Stimulated activated CD8-positive, alpha-beta memory T cell treated with anti-CD3 and anti-CD28 coated beads, Interleukin-7, amount 100 ng/mL, for 24 hours (primary cell): ENCODE results near the gene RRAGB.
"Not testable (repeated sequence)": the region's sequence is repeated elsewhere in the genome, so short reads cannot be mapped to it uniquely, and the experiment has no call there.

ENCODE experiments used
- DNase-seq: peaks from one replicate; pipeline ENCODE4 v3.0.0-alpha.2; 2020; ENCODE audit warnings: low read depth

RRAGB gene

GRCh38 chrX:55774419-55774818 is 56.9 kb downstream of the RRAGB start:
- not testable (repeated sequence) for DNase-seq

DNA sequence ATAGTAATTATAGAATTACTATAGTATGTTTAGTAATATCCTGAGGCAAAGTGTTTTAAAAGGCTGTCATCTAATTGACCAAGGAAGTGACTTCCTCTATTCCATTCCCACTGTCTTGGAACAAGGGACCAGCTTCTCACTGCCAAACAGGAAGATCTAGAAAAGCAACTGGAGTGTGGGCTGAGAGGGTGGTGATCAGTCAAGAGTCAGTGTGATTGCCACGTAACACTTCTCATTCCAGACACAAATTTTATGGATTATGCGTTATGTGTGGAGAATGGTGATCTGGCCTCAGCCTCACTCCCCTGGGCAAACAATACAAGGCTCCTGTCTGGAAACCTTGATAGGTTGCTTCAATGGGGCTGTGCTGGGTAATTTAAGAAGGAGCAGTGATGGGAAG is 60.0 kb downstream of the RRAGB start:
- DNase-seq: no peak

- DNase-seq: no peak
These were observed 60.8 kb downstream of the RRAGB start for GRCh38 chrX:55778322-55778721.

DNA sequence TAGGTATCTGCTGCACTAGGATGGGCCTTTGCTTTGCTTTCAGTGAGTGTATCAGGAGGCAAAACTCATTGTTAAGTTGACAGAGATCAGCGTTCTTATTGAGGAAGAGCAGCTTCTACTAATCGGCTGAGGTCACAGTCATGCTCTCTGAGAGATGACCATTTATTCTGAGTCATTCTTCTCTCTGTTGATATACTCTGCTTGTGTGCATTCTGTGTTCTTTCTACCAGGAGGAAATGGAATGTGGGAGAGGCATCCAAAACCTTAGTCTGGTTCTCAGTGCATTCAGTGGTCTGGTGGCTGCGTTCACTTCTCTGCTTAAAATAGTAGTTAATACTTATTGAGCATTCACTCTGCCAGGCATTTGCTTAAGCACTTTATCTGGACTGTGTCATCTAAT is 66.2 kb downstream of the RRAGB start:
- DNase-seq: no peak

GRCh38 chrX:55787063-55787462 is 69.5 kb downstream of the RRAGB start:
- DNase-seq: no peak

- DNase-seq: no peak
These were observed 70.2 kb downstream of the RRAGB start for GRCh38 chrX:55787727-55788126.

DNA sequence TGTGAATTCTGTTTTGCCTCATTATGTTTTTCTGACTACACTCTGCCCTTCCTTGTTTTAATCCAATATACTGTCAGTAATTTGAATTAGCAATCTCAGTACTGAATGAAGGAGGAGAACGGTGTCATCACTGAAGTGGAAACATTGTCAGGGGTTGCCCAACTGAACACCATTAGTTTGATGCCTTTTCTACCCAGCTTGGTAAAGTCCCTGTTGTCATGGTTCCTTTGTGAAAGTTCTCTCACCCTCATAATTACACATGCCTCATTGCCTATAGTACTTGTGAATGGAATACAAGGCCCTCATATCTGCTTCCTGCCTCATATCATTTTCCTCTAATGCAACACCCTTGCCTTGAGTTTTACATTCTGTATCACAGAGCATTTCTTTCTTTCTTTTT is 76.9 kb downstream of the RRAGB start:
- no peak for DNase-seq

DNA sequence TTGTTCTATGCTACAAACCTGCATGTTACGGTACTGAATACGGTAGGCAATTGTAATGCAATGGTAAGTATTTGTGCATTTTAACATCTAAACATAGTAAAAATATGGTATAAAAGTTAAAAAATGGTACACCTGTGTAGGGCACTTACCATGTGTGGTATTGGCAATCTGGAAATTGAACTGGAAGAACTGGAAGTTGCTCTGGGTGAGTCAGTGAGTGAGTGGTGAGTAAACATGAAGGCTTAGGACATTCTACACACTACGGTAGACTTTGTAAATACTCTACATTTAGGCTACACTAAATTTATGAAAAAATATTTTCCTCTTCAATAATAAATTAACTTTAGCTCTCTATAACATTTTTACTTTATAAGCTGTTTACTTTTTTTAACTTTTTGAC is 78.9 kb downstream of the RRAGB start:
- no peak for DNase-seq

DNA sequence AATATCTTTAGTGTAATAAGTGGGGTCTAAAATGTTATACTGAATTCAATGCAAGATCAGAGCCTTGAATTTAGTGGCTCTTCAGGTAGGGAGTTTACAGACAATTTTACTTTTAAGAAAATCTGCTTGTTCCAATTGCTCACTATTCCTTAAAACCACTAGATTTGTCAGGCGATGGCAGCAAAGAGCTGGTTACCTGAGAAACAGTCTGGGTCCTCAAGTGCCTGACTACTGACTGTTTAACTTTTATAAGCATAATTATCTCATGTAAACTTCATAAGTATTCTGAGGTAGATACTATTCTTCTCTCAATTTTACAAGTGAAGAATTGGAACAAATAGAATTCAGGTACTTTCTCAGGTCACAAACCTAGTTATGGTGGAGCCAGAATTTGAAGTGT is 84.3 kb downstream of the RRAGB start:
- DNase-seq: no peak
